GM23338 (cell line): ENCODE results near the gene GOLGB1. TPM values are rescaled to one million over a fixed set of nuclear protein-coding genes. Genes with fewer than 3 reads are reported as not detected.

Experiments used
- ATAC-seq: fragments of 200-7000 bp; cut with Tn5 transposase; 3 replicates; pipeline ENCODE4 v1.9.1; 2020
- DNase-seq: peaks from one replicate; pipeline ENCODE4 v3.0.0-alpha.2; 2015; ENCODE audit warnings: low spot score
- H2AFZ ChIP-seq: fragments of 200-600 bp; sonication (generic); 2 replicates; pipeline ENCODE4 v1.8.0; 2016; ENCODE audit warnings: antibody characterized with exemption, mild to moderate bottlenecking, moderate library complexity
- H3F3A ChIP-seq: fragments of 200-600 bp; sonication (generic); replicated peaks from 2 replicates; pipeline ENCODE4 v1.8.0; 2017; ENCODE audit warnings: antibody characterized with exemption, mixed run types, low read depth
- H3K27ac ChIP-seq: fragments of 200-600 bp; sonication (generic); 2 replicates; pipeline ENCODE4 v1.6.1; 2016; ENCODE audit warnings: low read depth
- H3K27me3 ChIP-seq: fragments of 200-600 bp; sonication (generic); 2 replicates; pipeline ENCODE4 v1.8.0; 2016; ENCODE audit warnings: mild to moderate bottlenecking, mixed run types, moderate library complexity; ENCODE audit not compliant: insufficient read depth
- H3K36me3 ChIP-seq: fragments of 200-600 bp; sonication (generic); 2 replicates; pipeline ENCODE4 v1.8.0; 2016; ENCODE audit warnings: mild to moderate bottlenecking; ENCODE audit not compliant: insufficient read depth
- H3K4me1 ChIP-seq: fragments of 200-600 bp; sonication (generic); 2 replicates; pipeline ENCODE4 v1.8.0; 2016; ENCODE audit warnings: mild to moderate bottlenecking, moderate library complexity; ENCODE audit not compliant: insufficient read depth
- H3K4me2 ChIP-seq: fragments of 200-600 bp; sonication (generic); 2 replicates; pipeline ENCODE4 v1.7.1; 2017; ENCODE audit warnings: mixed run types
- H3K4me3 ChIP-seq: fragments of 200-600 bp; sonication (generic); 2 replicates; pipeline ENCODE4 v1.6.1; 2016; ENCODE audit warnings: mixed run types
- H3K79me2 ChIP-seq: fragments of 200-600 bp; sonication (generic); replicated peaks from 2 replicates; pipeline ENCODE4 v1.8.0; 2017; ENCODE audit warnings: mild to moderate bottlenecking; ENCODE audit not compliant: insufficient read depth
- H3K9me2 ChIP-seq: fragments of 200-600 bp; sonication (generic); 2 replicates; pipeline ENCODE4 v1.8.0; 2017; ENCODE audit not compliant: insufficient read depth
- H4K20me1 ChIP-seq: fragments of 200-600 bp; sonication (generic); replicated peaks from 2 replicates; pipeline ENCODE4 v1.8.0; 2017; ENCODE audit warnings: mild to moderate bottlenecking; ENCODE audit not compliant: insufficient read depth
- H3K27ac Mint-ChIP-seq: 2 replicates; pipeline ENCODE4 v1.8.0; 2020; ENCODE audit warnings: inconsistent platforms, mild to moderate bottlenecking, moderate library complexity, mixed read lengths
- H3K27me3 Mint-ChIP-seq: 3 replicates; pipeline ENCODE4 v1.8.0; 2022; ENCODE audit warnings: low read depth, mild to moderate bottlenecking, moderate library complexity, mixed read lengths, inconsistent platforms; ENCODE audit not compliant: insufficient read depth, poor library complexity
- H3K36me3 Mint-ChIP-seq: 3 replicates; pipeline ENCODE4 v1.8.0; 2021; ENCODE audit warnings: low read depth, mild to moderate bottlenecking, inconsistent platforms, moderate library complexity, mixed read lengths
- H3K4me1 Mint-ChIP-seq: 3 replicates; pipeline ENCODE4 v1.8.0; 2020; ENCODE audit warnings: mild to moderate bottlenecking, inconsistent platforms, mixed read lengths
- H3K4me3 Mint-ChIP-seq: 3 replicates; pipeline ENCODE4 v1.8.0; 2021; ENCODE audit warnings: moderate library complexity, mild to moderate bottlenecking, inconsistent platforms, mixed read lengths
- H3K9me3 Mint-ChIP-seq: 3 replicates; pipeline ENCODE4 v1.8.0; 2020; ENCODE audit warnings: moderate library complexity, mild to moderate bottlenecking, inconsistent platforms, mixed read lengths
- CREB1 ChIP-seq: fragments of 250-450 bp; sonication (Bioruptor Pico); IDR thresholded peaks from 2 replicates; pipeline ENCODE4 v1.5.0; 2020; ENCODE audit warnings: low read depth, mild to moderate bottlenecking, moderate library complexity
- EZH2 ChIP-seq: fragments of 200-600 bp; sonication (generic); IDR thresholded peaks from one replicate; pipeline ENCODE4 v1.8.0; 2017; ENCODE audit warnings: antibody characterized with exemption, mild to moderate bottlenecking, low read depth; ENCODE audit not compliant: unreplicated experiment
- EZH2phosphoT487 ChIP-seq: fragments of 200-600 bp; sonication (generic); IDR thresholded peaks from one replicate; pipeline ENCODE4 v1.8.1; 2018; ENCODE audit warnings: antibody characterized with exemption; ENCODE audit not compliant: unreplicated experiment
- JUNB ChIP-seq: IDR thresholded peaks from one replicate; pipeline ENCODE4 v1.6.1; 2016; ENCODE audit warnings: antibody characterized with exemption; ENCODE audit not compliant: unreplicated experiment
- NANOG ChIP-seq: IDR thresholded peaks from 2 replicates; pipeline ENCODE4 v1.6.1; 2016; ENCODE audit warnings: antibody characterized with exemption, borderline replicate concordance
- POLR2AphosphoS5 ChIP-seq: IDR thresholded peaks from 2 replicates; pipeline ENCODE4 v1.6.1; 2016; ENCODE audit warnings: antibody characterized with exemption, low read depth
- STAT1 ChIP-seq: IDR thresholded peaks from one replicate; pipeline ENCODE4 v1.6.1; 2016; ENCODE audit warnings: antibody characterized with exemption; ENCODE audit not compliant: unreplicated experiment
- ZNF114 ChIP-seq: fragments of 250-450 bp; sonication (Bioruptor Pico); IDR thresholded peaks from 2 replicates; pipeline ENCODE4 v1.5.0; 2020; ENCODE audit warnings: mild to moderate bottlenecking, moderate library complexity
- ZNF331 ChIP-seq: fragments of 250-450 bp; sonication (Bioruptor Pico); IDR thresholded peaks from 2 replicates; pipeline ENCODE4 v1.5.0; 2020; ENCODE audit warnings: low read depth, mild to moderate bottlenecking, moderate library complexity
- polyA plus RNA-seq: library from polyadenylated mRNA; unstranded; fragments of >200 nt; fragmentation: Nextera tagmentation; extraction: Ambion mirVana; gene quantifications from 2 replicates; pipeline ENCODE4 v1.2.1, GENCODE V29; 2016
- total RNA-seq: library from RNA; depleted of rRNA; stranded (reverse); fragments of >200 nt; shearing (Covaris generic); gene quantifications from 2 replicates; pipeline ENCODE4 v1.2.3, GENCODE V29; 2014
- TF ChIP-seq, protein P1 (sequence below): IDR thresholded peaks from one replicate; pipeline ENCODE4 v1.6.1; 2018; ENCODE audit warnings: antibody characterized with exemption; ENCODE audit not compliant: unreplicated experiment
- TF ChIP-seq, protein P2 (sequence below), 2 experiments: fragments of 200-600 bp in 1 of 2; sonication (generic) in 1 of 2; conservative IDR thresholded peaks; 2 replicates each; pipeline versions ENCODE4 v1.5.1 to v1.6.1; 2016 to 2017; ENCODE audit warnings: antibody characterized with exemption in 2 of 2, low read depth in 2 of 2, mild to moderate bottlenecking in 2 of 2, moderate library complexity in 1 of 2
- TF ChIP-seq, protein P3 (sequence below): fragments of 250-450 bp; sonication (Bioruptor Pico); IDR thresholded peaks from 2 replicates; pipeline ENCODE4 v1.5.0; 2020; ENCODE audit warnings: mild to moderate bottlenecking, moderate library complexity
- TF ChIP-seq, protein P4 (sequence below): IDR thresholded peaks from 2 replicates; pipeline ENCODE4 v1.6.1; 2016; ENCODE audit warnings: antibody characterized with exemption

Gene GOLGB1
- total and polyA plus RNA-seq, 2 experiments from 2014 or later: 34.5 to 56.8 TPM

DNA sequence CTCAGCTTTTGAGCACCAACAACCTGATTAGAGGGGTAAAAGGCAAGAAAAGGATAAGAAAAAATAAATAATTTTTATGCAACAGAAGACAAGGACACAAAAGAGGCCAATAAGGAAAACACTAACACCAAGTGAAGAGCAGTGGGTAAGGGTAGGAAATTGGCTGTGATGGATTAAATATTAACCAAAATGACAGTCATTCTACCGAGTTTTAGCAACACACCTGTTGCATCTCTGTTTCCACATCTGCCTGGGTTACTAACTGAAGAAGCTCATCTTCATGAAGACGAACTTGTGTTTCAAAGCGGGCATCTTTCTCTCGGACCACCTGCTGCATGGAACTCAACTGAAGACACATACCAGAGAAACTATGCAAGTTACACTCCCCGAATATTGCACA is 30.1 kb downstream of the GOLGB1 start:
- no peak for ATAC-seq
- peaks cover 46% of the 10 kb centered on the region for H3K36me3 ChIP-seq
- DNase-seq: no peak
- TF ChIP-seq CREB1 (CRISPR knock-in tag) (no peak), EZH2 (no peak), NANOG (no peak), STAT1 (no peak), JUNB (no peak), ZNF331 (no peak), ZNF114 (no peak), POLR2AphosphoS5 (no peak), EZH2phosphoT487 (no peak)
- TF ChIP-seq, protein P1, sequence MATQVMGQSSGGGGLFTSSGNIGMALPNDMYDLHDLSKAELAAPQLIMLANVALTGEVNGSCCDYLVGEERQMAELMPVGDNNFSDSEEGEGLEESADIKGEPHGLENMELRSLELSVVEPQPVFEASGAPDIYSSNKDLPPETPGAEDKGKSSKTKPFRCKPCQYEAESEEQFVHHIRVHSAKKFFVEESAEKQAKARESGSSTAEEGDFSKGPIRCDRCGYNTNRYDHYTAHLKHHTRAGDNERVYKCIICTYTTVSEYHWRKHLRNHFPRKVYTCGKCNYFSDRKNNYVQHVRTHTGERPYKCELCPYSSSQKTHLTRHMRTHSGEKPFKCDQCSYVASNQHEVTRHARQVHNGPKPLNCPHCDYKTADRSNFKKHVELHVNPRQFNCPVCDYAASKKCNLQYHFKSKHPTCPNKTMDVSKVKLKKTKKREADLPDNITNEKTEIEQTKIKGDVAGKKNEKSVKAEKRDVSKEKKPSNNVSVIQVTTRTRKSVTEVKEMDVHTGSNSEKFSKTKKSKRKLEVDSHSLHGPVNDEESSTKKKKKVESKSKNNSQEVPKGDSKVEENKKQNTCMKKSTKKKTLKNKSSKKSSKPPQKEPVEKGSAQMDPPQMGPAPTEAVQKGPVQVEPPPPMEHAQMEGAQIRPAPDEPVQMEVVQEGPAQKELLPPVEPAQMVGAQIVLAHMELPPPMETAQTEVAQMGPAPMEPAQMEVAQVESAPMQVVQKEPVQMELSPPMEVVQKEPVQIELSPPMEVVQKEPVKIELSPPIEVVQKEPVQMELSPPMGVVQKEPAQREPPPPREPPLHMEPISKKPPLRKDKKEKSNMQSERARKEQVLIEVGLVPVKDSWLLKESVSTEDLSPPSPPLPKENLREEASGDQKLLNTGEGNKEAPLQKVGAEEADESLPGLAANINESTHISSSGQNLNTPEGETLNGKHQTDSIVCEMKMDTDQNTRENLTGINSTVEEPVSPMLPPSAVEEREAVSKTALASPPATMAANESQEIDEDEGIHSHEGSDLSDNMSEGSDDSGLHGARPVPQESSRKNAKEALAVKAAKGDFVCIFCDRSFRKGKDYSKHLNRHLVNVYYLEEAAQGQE: no peak
- TF ChIP-seq, protein P2, sequence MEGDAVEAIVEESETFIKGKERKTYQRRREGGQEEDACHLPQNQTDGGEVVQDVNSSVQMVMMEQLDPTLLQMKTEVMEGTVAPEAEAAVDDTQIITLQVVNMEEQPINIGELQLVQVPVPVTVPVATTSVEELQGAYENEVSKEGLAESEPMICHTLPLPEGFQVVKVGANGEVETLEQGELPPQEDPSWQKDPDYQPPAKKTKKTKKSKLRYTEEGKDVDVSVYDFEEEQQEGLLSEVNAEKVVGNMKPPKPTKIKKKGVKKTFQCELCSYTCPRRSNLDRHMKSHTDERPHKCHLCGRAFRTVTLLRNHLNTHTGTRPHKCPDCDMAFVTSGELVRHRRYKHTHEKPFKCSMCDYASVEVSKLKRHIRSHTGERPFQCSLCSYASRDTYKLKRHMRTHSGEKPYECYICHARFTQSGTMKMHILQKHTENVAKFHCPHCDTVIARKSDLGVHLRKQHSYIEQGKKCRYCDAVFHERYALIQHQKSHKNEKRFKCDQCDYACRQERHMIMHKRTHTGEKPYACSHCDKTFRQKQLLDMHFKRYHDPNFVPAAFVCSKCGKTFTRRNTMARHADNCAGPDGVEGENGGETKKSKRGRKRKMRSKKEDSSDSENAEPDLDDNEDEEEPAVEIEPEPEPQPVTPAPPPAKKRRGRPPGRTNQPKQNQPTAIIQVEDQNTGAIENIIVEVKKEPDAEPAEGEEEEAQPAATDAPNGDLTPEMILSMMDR (conservative IDR thresholded peaks at IDR 0.05; ENCODE audit: low read depth in 2 of 2): no peak
- TF ChIP-seq, protein P3, sequence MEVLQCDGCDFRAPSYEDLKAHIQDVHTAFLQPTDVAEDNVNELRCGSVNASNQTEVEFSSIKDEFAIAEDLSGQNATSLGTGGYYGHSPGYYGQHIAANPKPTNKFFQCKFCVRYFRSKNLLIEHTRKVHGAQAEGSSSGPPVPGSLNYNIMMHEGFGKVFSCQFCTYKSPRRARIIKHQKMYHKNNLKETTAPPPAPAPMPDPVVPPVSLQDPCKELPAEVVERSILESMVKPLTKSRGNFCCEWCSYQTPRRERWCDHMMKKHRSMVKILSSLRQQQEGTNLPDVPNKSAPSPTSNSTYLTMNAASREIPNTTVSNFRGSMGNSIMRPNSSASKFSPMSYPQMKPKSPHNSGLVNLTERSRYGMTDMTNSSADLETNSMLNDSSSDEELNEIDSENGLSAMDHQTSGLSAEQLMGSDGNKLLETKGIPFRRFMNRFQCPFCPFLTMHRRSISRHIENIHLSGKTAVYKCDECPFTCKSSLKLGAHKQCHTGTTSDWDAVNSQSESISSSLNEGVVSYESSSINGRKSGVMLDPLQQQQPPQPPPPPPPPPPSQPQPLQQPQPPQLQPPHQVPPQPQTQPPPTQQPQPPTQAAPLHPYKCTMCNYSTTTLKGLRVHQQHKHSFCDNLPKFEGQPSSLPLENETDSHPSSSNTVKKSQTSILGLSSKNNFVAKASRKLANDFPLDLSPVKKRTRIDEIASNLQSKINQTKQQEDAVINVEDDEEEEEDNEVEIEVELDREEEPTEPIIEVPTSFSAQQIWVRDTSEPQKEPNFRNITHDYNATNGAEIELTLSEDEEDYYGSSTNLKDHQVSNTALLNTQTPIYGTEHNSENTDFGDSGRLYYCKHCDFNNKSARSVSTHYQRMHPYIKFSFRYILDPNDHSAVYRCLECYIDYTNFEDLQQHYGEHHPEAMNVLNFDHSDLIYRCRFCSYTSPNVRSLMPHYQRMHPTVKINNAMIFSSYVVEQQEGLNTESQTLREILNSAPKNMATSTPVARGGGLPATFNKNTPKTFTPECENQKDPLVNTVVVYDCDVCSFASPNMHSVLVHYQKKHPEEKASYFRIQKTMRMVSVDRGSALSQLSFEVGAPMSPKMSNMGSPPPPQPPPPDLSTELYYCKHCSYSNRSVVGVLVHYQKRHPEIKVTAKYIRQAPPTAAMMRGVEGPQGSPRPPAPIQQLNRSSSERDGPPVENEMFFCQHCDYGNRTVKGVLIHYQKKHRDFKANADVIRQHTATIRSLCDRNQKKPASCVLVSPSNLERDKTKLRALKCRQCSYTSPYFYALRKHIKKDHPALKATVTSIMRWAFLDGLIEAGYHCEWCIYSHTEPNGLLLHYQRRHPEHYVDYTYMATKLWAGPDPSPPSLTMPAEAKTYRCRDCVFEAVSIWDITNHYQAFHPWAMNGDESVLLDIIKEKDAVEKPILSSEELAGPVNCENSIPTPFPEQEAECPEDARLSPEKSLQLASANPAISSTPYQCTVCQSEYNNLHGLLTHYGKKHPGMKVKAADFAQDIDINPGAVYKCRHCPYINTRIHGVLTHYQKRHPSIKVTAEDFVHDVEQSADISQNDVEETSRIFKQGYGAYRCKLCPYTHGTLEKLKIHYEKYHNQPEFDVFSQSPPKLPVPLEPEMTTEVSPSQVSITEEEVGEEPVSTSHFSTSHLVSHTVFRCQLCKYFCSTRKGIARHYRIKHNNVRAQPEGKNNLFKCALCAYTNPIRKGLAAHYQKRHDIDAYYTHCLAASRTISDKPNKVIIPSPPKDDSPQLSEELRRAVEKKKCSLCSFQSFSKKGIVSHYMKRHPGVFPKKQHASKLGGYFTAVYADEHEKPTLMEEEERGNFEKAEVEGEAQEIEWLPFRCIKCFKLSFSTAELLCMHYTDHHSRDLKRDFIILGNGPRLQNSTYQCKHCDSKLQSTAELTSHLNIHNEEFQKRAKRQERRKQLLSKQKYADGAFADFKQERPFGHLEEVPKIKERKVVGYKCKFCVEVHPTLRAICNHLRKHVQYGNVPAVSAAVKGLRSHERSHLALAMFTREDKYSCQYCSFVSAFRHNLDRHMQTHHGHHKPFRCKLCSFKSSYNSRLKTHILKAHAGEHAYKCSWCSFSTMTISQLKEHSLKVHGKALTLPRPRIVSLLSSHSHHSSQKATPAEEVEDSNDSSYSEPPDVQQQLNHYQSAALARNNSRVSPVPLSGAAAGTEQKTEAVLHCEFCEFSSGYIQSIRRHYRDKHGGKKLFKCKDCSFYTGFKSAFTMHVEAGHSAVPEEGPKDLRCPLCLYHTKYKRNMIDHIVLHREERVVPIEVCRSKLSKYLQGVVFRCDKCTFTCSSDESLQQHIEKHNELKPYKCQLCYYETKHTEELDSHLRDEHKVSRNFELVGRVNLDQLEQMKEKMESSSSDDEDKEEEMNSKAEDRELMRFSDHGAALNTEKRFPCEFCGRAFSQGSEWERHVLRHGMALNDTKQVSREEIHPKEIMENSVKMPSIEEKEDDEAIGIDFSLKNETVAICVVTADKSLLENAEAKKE (CRISPR knock-in tag): no peak
- TF ChIP-seq, protein P4, sequence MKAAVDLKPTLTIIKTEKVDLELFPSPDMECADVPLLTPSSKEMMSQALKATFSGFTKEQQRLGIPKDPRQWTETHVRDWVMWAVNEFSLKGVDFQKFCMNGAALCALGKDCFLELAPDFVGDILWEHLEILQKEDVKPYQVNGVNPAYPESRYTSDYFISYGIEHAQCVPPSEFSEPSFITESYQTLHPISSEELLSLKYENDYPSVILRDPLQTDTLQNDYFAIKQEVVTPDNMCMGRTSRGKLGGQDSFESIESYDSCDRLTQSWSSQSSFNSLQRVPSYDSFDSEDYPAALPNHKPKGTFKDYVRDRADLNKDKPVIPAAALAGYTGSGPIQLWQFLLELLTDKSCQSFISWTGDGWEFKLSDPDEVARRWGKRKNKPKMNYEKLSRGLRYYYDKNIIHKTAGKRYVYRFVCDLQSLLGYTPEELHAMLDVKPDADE: no peak
- no peak overlapping the region for H2AFZ ChIP-seq
- no peak overlapping the region for H3K4me3 Mint-ChIP-seq
- no peaks in the 10 kb centered on the region for H3K4me1 Mint-ChIP-seq
- no peaks in the 10 kb centered on the region for H3K9me3 Mint-ChIP-seq
- no peaks in the 10 kb centered on the region for H3F3A ChIP-seq
- H3K4me3 ChIP-seq: no peak overlapping the region
- H3K9me2 ChIP-seq: no peaks in the 10 kb centered on the region
- no peak overlapping the region for H3K27ac Mint-ChIP-seq
- H3K27me3 ChIP-seq: no peaks in the 10 kb centered on the region
- H3K4me1 ChIP-seq: no peaks in the 10 kb centered on the region
- peaks cover 49% of the 10 kb centered on the region for H3K36me3 Mint-ChIP-seq
- no peak overlapping the region for H3K27ac ChIP-seq
- H3K4me2 ChIP-seq: no peak overlapping the region
- no peaks in the 10 kb centered on the region for H3K27me3 Mint-ChIP-seq
- H3K79me2 ChIP-seq: no peaks in the 10 kb centered on the region
- H4K20me1 ChIP-seq: no peaks in the 10 kb centered on the region
